Measurements from ENCODE around the gene ADAM23.

GRCh38 chr2:206471524-206472062 is 28.3 kb downstream of the ADAM23 start:
- TF ChIP-seq CTCF (IDR thresholded peaks at IDR 0.05; ENCODE audit: low read depth, low read length) = no peak
- TF ChIP-seq EZH2phosphoT487 (IDR thresholded peaks at IDR 0.05; ENCODE audit: low read depth) = no peak
